ENCODE results near the gene GPAM.

DNA sequence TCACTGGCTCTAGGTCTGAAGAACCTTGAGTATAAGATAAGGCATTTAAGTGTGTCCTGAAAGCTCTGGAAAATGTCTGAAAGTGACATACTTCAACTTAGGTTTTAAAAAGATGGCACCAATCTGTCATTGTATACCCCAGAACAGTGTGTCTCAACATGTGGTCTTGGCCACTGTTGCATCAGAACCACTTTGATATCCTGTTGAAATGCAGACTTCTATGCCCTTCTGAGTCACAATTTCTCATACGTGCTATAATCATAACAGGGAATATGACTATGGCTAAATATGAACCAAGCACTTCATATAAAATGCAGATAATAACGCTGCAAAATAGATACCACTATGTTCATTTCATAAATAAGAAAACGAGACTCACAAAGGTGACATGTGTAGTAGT is 38.0 kb upstream of the GPAM start:
- TF ChIP-seq, protein P1, sequence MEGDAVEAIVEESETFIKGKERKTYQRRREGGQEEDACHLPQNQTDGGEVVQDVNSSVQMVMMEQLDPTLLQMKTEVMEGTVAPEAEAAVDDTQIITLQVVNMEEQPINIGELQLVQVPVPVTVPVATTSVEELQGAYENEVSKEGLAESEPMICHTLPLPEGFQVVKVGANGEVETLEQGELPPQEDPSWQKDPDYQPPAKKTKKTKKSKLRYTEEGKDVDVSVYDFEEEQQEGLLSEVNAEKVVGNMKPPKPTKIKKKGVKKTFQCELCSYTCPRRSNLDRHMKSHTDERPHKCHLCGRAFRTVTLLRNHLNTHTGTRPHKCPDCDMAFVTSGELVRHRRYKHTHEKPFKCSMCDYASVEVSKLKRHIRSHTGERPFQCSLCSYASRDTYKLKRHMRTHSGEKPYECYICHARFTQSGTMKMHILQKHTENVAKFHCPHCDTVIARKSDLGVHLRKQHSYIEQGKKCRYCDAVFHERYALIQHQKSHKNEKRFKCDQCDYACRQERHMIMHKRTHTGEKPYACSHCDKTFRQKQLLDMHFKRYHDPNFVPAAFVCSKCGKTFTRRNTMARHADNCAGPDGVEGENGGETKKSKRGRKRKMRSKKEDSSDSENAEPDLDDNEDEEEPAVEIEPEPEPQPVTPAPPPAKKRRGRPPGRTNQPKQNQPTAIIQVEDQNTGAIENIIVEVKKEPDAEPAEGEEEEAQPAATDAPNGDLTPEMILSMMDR (IDR thresholded peaks at IDR 0.05; ENCODE audit: low read length) = no peak
- TF ChIP-seq EZH2 (optimal IDR thresholded peaks at IDR 0.05; ENCODE audit: low read depth, low read length) = no peak

All from MM.1S (cell line).